Thyroid gland (tissue), 4 donors: ENCODE measurements around the gene LAMTOR1. TPM values are rescaled to one million over a fixed set of nuclear protein-coding genes. Genes with fewer than 3 reads are reported as not detected.
A peak's percentile ranks its signal among the peaks of the same experiment; 100 is the strongest.

Source experiments
- DNase-seq, 2 donors: peaks; one replicate each; pipeline ENCODE4 v3.0.0-alpha.2; 2019
- H3K27ac ChIP-seq, 3 donors: fragments of 200-600 bp; sonication (generic); 1 replicate in 2 of 3; 2 replicates in 1 of 3; pipeline ENCODE4 v1.5.1; 2016 to 2019; ENCODE audit warnings: mild to moderate bottlenecking in 1 of 3, moderate library complexity in 1 of 3
- H3K27me3 ChIP-seq: fragments of 200-600 bp; sonication (generic); one replicate; pipeline ENCODE4 v1.5.1; 2019
- H3K36me3 ChIP-seq, 2 donors: fragments of 200-600 bp; sonication (generic); one replicate each; pipeline ENCODE4 v1.5.1; 2016 to 2019
- H3K4me1 ChIP-seq, 2 donors: fragments of 200-600 bp; sonication (generic); one replicate each; pipeline ENCODE4 v1.5.1; 2017 to 2019
- H3K4me3 ChIP-seq, 3 donors: fragments of 200-600 bp; sonication (generic); replicated peaks in 1 of 3; 1 replicate in 2 of 3; 2 replicates in 1 of 3; pipeline ENCODE4 v1.5.1; 2016; ENCODE audit warnings: mild to moderate bottlenecking in 1 of 3
- H3K9me3 ChIP-seq: fragments of 200-600 bp; sonication (generic); one replicate; pipeline ENCODE4 v1.5.1; 2017
- CTCF ChIP-seq, 6 experiments: fragments of 200-600 bp in 3 of 6; fragments of 450-650 bp in 3 of 6; sonication (generic) in 3 of 6; IDR thresholded peaks; one replicate each; pipeline ENCODE4 v1.5.1; 2016 to 2019; ENCODE audit warnings: antibody characterized with exemption in 6 of 6, mild to moderate bottlenecking in 2 of 6, inconsistent platforms in 1 of 6, moderate library complexity in 1 of 6
- POLR2A ChIP-seq, 2 donors: fragments of 450-650 bp; IDR thresholded peaks; one replicate each; pipeline ENCODE4 v1.6.1; 2017; ENCODE audit warnings: antibody characterized with exemption in 2 of 2, mild to moderate bottlenecking in 2 of 2, moderate library complexity in 1 of 2
- WGBS, 2 donors: methylation state at CpG; one replicate each; pipeline ENCODE4 v1.1.5; 2017; 5-methylcytosine and 5-hydroxymethylcytosine counted together
- intact Hi-C: fragments of 100-400 bp; cut with DNase I; formaldehyde crosslinking; loops from one replicate; pipeline ENCODE4 v1.15.1; 2023
- total RNA-seq, 4 donors: library from RNA; depleted of rRNA; stranded (reverse); fragments of >200 nt; gene quantifications; one replicate each; pipeline ENCODE4 v1.2.3, GENCODE V29; 2016

The LAMTOR1 gene
- total RNA-seq, 4 donors from 2014 or later, result 127 to 204 (median 182) TPM

- intact Hi-C loops, result no loop called here
- Histone ChIP-seq H3K4me3 (no peak overlapping the region), H3K9me3 (no peaks in the 10 kb centered on the region), H3K4me1 (peaks cover 7 to 12% of the 10 kb centered on the region in 2 donors), H3K36me3 (no peaks in the 10 kb centered on the region), H3K27me3 (no peaks in the 10 kb centered on the region), H3K27ac (no peak overlapping the region)
- no peak for DNase-seq
- TF ChIP-seq CTCF (IDR thresholded peaks at IDR 0.05) (no peak), POLR2A (IDR thresholded peaks at IDR 0.05) (no peak)
- 98 to 99% methylated on average over 2 of the region's 2 CpGs for WGBS, 2 donors
These were observed 19.7 kb downstream of the LAMTOR1 start for GRCh38 chr11:72083414-72083813.

DNA sequence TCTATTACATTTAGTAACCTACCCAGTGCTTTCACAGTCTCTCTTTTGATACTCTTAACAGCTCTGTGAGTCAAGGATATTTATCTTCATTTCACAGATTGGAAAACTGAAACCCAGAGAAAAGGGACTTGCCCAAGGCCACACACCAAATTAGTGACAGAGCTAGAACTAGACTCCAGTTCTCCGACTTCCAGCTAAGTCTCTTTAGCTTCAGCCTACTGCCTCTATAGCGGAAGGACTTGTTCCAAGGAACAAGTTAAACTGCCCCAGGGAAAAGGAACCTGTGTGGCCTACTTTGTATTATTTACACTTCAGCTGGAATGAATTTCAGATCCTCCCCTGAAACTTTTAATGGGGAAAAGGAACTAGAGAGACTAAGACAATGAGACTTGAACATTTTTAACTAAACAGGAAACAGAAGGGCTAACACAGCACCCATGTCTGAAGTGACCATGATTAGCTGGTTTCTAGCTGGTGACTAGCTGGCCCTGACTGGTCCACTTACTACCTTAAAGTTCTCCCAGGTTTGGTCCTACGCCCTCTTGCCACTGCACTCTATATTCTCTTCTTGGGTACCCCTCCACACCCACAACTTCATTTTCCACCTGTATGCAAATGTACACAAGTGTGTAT lies 21.2 kb downstream of the LAMTOR1 start:
- TF ChIP-seq POLR2A (IDR thresholded peaks at IDR 0.05) (no peak), CTCF (IDR thresholded peaks at IDR 0.05) (no peak)
- intact Hi-C loops, result no loop called here
- H3K4me3 ChIP-seq, result no peak overlapping the region
- no peaks in the 10 kb centered on the region for H3K9me3 ChIP-seq
- no peaks in the 10 kb centered on the region for H3K36me3 ChIP-seq
- peak overlapping the region in 1 of 3 donors; percentile 5 for H3K27ac ChIP-seq
- no peaks in the 10 kb centered on the region for H3K27me3 ChIP-seq
- no peak for DNase-seq
- 89 to 99% methylated on average over 3 of the region's 3 CpGs for WGBS, 2 donors
- peaks cover 7 to 12% of the 10 kb centered on the region in 2 donors for H3K4me1 ChIP-seq

GRCh38 chr11:72081184-72081644 lies 21.9 kb downstream of the LAMTOR1 start:
- intact Hi-C loops, result no loop called here
- WGBS, 2 donors, result 60 to 68% methylated on average over 20 to 21 of the region's 21 CpGs
- Histone ChIP-seq H3K27me3 (no peaks in the 10 kb centered on the region), H3K27ac (peak overlapping the region; percentile 64 to 90 (median 73)), H3K4me1 (peaks cover 7 to 12% of the 10 kb centered on the region in 2 donors), H3K4me3 (peak overlapping the region; percentile 39 to 59 (median 52)), H3K9me3 (no peaks in the 10 kb centered on the region), H3K36me3 (no peaks in the 10 kb centered on the region)
- no peak for TF ChIP-seq CTCF (IDR thresholded peaks at IDR 0.05)
- no peak for TF ChIP-seq POLR2A (IDR thresholded peaks at IDR 0.05)
- no peak for DNase-seq

- no peaks in the 10 kb centered on the region for H3K36me3 ChIP-seq
- peak; percentile 100 for DNase-seq
- intact Hi-C loops, result no loop called here
- H3K4me3 ChIP-seq, result peak within 1 kb of the TSS; percentile 52 to 79 (median 59)
- peaks cover 7 to 12% of the 10 kb centered on the region in 2 donors for H3K4me1 ChIP-seq
- H3K27me3 ChIP-seq, result no peaks in the 10 kb centered on the region
- H3K9me3 ChIP-seq, result no peaks in the 10 kb centered on the region
- H3K27ac ChIP-seq, result peak within 1 kb of the TSS; percentile 73 to 90 (median 81)
- no peak for TF ChIP-seq CTCF (IDR thresholded peaks at IDR 0.05)
- TF ChIP-seq POLR2A (IDR thresholded peaks at IDR 0.05), result peak in 1 of 2 donors; percentile 75
- 0 to 1% methylated on average over 32 of the region's 60 CpGs for WGBS, 2 donors
These were observed 22.5 kb downstream of the LAMTOR1 start, which contains the start of the genes LRRC51 and NUMA1 for GRCh38 chr11:72080326-72081183. LRRC51 (plus strand) TSS chr11:72080850; CDS start chr11:72089084, 8,234 bp downstream. NUMA1 (minus strand) TSS chr11:72080542; CDS start chr11:72035943, 44,599 bp downstream.
